ENCODE measurements around the gene FCGR1A. TPM values are rescaled to one million over a fixed set of nuclear protein-coding genes. Genes with fewer than 3 reads are reported as not detected.
A peak's percentile ranks its signal among the peaks of the same experiment; 100 is the strongest.
"Not testable (repeated sequence)": the region's sequence is repeated elsewhere in the genome, so short reads cannot be mapped to it uniquely, and the experiment has no call there.

Gene FCGR1A
- total RNA-seq, 2 experiments from 2014 or later: not detected

DNA sequence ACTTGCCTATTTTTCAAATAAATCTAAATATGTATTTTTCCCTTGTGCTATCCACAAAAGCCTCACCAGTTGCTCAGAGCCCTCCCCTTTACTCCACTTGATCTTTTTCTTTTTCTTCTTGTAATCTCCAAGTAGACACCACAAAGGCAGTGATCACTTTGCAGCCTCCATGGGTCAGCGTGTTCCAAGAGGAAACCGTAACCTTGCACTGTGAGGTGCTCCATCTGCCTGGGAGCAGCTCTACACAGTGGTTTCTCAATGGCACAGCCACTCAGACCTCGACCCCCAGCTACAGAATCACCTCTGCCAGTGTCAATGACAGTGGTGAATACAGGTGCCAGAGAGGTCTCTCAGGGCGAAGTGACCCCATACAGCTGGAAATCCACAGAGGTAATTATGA, 1.4 kb downstream of the FCGR1A start:
- H3K4me1 Mint-ChIP-seq (ENCODE audit: low read depth); H3K27me3 Mint-ChIP-seq (ENCODE audit: low read depth); H3K36me3 Mint-ChIP-seq (ENCODE audit: low read depth); H3K27ac Mint-ChIP-seq; DNase-seq; CTCF ChIA-PET; ATAC-seq; POLR2A ChIA-PET; H3K4me3 Mint-ChIP-seq; H3K9me3 Mint-ChIP-seq (ENCODE audit: insufficient read depth): not testable (repeated sequence)

DNA sequence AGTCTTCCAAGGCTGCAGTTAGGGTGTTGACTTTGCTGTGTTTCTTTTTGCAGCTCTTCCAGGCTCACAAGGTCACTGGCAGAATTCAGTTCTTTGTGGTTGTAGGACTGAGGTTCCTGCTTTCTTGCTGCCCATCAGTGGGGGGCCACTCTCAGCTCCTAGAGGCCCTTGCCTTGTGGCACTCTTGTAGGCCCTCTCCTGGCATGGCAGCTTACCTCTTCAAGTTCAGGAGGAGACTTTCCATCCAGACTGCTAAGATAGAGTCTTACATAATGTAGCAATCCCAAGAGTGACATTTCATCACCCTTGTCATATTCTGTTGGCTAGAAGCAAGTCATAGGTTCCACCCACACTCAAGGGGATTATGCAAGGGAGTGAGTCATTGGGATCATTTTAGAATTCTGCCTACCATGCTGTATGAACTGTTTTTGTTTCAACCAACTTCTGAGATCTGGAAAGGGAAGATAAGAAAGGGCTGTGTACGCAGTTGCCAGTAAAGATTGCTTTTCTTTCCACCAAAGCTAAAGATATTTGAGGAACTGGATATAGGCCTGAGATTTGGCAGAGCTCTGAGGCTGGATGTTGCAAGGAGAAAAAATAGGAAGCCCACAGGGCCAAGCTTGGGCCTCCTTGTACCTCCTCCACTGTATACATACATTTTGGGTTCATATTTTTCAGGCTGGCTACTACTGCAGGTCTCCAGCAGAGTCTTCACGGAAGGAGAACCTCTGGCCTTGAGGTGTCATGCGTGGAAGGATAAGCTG, 5.4 kb downstream of the FCGR1A start:
- H3K4me1 Mint-ChIP-seq (ENCODE audit: low read depth); H3K36me3 Mint-ChIP-seq (ENCODE audit: low read depth); ATAC-seq; DNase-seq; CTCF ChIA-PET; H3K9me3 Mint-ChIP-seq (ENCODE audit: insufficient read depth); POLR2A ChIA-PET; H3K27me3 Mint-ChIP-seq (ENCODE audit: low read depth); H3K27ac Mint-ChIP-seq; H3K4me3 Mint-ChIP-seq: not testable (repeated sequence)

DNA sequence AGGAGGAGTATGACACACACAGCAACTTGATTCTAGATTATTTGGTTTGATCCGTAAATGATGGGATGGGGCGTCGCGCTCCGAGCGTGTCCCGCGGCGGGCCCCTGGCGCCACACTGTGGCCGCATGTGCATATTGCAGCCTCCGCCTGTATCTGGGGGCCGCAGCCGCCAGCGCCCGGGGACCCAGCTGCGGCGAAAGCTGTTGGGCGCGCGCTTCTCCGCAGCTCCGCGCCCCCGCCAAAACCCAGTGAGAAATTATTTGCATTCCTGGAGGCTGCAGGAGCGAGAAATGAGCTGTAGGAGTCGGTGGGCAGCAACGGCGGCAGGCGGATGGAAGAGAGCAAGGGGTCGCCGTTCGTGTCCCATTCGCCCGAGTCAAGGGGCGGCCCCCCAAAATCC, 10.0 kb downstream of the FCGR1A start:
- H3K9me3 Mint-ChIP-seq (ENCODE audit: insufficient read depth); H3K27me3 Mint-ChIP-seq (ENCODE audit: low read depth); CTCF ChIA-PET; H3K36me3 Mint-ChIP-seq (ENCODE audit: low read depth); POLR2A ChIA-PET; H3K4me1 Mint-ChIP-seq (ENCODE audit: low read depth): not testable (repeated sequence)
- DNase-seq (peak; percentile 64), ATAC-seq (peak; percentile 86)
- Mint-ChIP-seq H3K4me3 (peak overlapping the region; percentile 99), H3K27ac (peak overlapping the region; percentile 99)

DNA sequence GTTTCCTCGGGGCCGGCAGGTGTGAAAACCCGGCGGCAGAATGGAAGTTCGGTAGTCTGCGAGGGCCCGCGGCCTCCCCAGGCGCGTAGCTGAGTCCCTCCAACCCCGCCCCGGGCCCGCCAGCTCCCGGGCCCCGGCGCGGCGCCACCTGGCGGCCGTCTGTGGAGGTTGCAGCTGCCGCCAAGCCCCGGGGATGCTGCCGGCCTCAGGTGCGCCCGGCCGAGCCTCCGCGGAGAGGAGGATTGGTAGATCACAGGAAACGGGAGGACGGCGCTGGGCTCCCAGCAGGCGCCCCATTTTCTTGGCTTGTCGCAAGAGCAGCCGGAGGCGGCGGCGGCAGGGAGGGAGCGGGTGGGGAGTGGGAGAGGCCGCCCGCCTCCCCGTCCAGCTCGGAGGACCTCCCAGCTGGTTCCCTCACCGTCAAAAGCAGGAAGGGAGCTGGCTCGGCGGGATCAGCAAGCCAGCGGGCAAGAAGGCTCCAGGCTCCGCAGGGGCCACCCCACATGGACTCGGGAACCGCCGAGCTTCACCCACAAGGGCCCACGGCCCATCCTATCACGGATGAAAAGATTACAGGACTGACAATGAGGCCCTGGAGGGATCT, 10.5 kb downstream of the FCGR1A start:
- H3K36me3 Mint-ChIP-seq (ENCODE audit: low read depth); H3K27ac Mint-ChIP-seq; H3K9me3 Mint-ChIP-seq (ENCODE audit: insufficient read depth): not testable (repeated sequence)

DNA sequence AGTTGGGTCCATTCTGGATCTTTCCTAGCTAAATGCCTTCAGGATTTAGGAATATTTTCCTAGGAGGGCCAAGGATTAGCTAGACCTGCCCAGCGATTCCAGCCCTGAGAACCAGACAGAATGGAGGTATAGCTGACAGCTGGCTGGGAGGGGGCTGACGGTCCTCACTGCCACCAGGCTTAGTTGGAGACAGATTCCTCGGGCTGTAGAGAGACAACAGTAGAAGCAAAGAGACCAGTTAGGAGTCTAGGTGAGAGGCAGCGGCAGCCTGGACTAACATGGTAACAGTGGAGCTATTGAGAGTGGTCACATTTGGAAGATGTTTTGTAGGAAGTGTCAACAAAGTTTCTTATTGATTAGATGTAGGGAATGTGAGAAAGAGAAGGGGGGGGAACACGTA, 11.4 kb downstream of the FCGR1A start:
- H3K36me3 Mint-ChIP-seq (ENCODE audit: low read depth); ATAC-seq; H3K27ac Mint-ChIP-seq; H3K4me1 Mint-ChIP-seq (ENCODE audit: low read depth); H3K27me3 Mint-ChIP-seq (ENCODE audit: low read depth); DNase-seq; H3K9me3 Mint-ChIP-seq (ENCODE audit: insufficient read depth); POLR2A ChIA-PET; CTCF ChIA-PET; H3K4me3 Mint-ChIP-seq: not testable (repeated sequence)

More for the DNA sequence above, 10.5 kb downstream of the FCGR1A start:
- H3K4me1 Mint-ChIP-seq (ENCODE audit: low read depth); POLR2A ChIA-PET; CTCF ChIA-PET; H3K27me3 Mint-ChIP-seq (ENCODE audit: low read depth): not testable (repeated sequence)
- ATAC-seq (peak; percentile 97), DNase-seq (peak; percentile 80)
- peak overlapping the region; percentile 70 for H3K4me3 Mint-ChIP-seq

DNA sequence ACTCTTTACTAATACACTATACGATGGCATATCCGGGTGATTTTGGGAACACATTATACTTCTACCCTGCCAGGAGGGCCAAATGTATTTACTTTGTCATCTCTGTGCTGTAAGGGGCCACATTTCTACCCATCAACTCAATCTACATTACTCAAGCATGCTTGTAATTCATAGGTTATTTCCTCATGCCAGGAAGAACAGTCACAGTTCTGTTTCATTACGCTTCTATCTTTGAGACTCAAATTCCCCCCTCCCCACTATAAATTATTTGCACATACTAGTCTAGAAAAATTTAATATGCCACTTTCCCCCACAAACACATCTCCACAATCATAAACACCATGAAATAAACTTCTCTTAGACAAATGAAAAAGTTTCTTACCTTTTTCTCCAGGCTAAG, 19.1 kb downstream of the FCGR1A start:
- CTCF ChIA-PET; H3K4me1 Mint-ChIP-seq (ENCODE audit: low read depth); H3K27ac Mint-ChIP-seq; H3K27me3 Mint-ChIP-seq (ENCODE audit: low read depth); H3K4me3 Mint-ChIP-seq; POLR2A ChIA-PET; DNase-seq; H3K9me3 Mint-ChIP-seq (ENCODE audit: insufficient read depth); H3K36me3 Mint-ChIP-seq (ENCODE audit: low read depth); ATAC-seq: not testable (repeated sequence)

DNA sequence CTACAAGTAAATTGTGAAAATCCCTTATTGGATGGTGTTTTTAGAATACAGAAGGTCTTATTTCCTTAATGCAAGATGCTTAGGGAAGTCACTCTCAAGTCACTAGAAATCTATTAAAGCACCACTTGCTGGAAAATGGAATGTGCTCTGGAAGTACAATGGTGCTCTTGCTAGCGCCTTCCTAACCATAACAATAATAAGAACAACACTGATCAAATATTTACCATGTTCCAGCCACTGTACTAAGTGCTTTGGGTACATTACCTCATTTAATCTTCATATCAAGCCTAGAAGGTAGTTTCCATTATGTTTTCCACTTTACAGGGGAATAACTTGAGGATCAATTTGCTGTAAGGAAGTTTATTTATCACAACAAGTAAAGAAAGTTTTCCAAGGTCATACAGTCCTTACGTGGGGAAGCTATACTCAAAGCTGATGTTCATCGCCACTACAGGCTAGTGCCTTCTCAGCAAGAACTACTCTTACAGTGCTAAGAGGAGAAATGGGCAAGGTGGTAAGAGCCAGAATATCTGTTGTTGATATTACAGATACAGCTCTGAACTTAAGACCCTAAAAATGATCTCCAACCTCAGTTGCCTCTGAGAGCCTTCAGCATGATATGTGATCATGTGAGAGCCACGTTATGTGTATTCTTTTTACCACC, 22.1 kb downstream of the FCGR1A start:
- H3K4me3 Mint-ChIP-seq; H3K4me1 Mint-ChIP-seq (ENCODE audit: low read depth); H3K9me3 Mint-ChIP-seq (ENCODE audit: insufficient read depth); H3K36me3 Mint-ChIP-seq (ENCODE audit: low read depth); POLR2A ChIA-PET; H3K27me3 Mint-ChIP-seq (ENCODE audit: low read depth); CTCF ChIA-PET; H3K27ac Mint-ChIP-seq; DNase-seq; ATAC-seq: not testable (repeated sequence)

DNA sequence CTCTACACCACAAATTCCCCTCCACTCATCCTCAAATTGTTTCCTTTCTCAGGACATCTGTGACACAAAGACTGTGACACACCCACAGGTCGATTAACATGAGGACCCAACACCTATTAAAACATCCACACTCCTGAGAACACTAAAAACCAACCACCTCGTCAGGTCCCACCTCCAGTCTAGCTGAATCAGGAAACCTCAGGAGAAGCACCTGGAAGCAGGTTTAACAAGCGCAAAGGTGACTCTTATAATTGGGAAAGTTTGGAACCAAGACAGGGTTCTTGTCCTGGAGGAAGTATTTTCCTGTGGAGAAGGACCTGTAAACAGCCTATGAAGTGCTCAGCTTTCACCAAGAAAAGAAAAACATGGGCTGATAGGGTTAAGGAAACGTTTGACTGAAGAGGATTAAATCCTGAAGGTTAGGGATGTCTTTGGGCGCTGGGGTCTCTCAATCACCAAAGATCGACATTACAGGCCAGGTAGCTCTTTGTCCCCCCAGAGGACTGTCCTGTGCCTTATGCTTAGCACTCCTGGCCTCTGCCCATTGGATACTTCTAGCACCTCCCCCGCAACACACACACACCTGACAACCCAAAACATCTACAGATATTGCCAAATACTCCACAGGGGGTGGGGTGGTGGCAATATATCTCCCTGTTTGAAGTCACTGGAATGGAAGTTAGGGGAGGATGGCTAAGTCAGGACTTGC, 28.4 kb downstream of the FCGR1A start:
- DNase-seq (peak; percentile 40), ATAC-seq (peak; percentile 10)
- H3K9me3 Mint-ChIP-seq (ENCODE audit: insufficient read depth); CTCF ChIA-PET; POLR2A ChIA-PET; H3K36me3 Mint-ChIP-seq (ENCODE audit: low read depth); H3K27me3 Mint-ChIP-seq (ENCODE audit: low read depth): not testable (repeated sequence)
- Mint-ChIP-seq H3K4me1 (ENCODE audit: low read depth) (peaks cover 10% of the 10 kb centered on the region), H3K27ac (peak overlapping the region; percentile 60), H3K4me3 (peak overlapping the region; percentile 67)

DNA sequence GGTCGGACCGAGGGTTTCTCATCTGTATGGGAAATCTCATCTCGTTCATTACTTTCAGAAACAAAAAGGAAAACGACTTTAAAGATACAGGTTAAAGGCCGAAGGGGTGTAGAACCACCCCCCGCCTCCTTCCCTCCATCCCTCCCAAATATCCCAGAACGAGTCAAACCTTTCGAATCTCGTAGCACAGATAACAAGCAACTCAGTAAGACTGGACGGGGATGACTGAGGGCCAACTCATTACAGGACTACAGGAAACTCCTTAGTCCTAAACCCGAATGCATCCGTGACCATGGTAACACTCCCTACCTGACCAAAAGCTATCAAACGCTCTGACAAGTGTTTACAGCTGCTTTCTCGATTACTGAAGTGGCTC, 29.0 kb downstream of the FCGR1A start:
- H3K4me3 Mint-ChIP-seq: peak overlapping the region; percentile 90
- peaks cover 10% of the 10 kb centered on the region for H3K4me1 Mint-ChIP-seq (ENCODE audit: low read depth)
- H3K27me3 Mint-ChIP-seq (ENCODE audit: low read depth); CTCF ChIA-PET; H3K9me3 Mint-ChIP-seq (ENCODE audit: insufficient read depth); H3K36me3 Mint-ChIP-seq (ENCODE audit: low read depth): not testable (repeated sequence)
- POLR2A ChIA-PET: interaction anchor here (1.5 to 2.3 kb wide), 3 partner anchors 32 to 76 kb away, joined by 5 to 17 read pairs (median 7); a partner anchor contains a TSS
- ATAC-seq (peak; percentile 32), DNase-seq (peak; percentile 33)
- H3K27ac Mint-ChIP-seq: peak overlapping the region; percentile 99

DNA sequence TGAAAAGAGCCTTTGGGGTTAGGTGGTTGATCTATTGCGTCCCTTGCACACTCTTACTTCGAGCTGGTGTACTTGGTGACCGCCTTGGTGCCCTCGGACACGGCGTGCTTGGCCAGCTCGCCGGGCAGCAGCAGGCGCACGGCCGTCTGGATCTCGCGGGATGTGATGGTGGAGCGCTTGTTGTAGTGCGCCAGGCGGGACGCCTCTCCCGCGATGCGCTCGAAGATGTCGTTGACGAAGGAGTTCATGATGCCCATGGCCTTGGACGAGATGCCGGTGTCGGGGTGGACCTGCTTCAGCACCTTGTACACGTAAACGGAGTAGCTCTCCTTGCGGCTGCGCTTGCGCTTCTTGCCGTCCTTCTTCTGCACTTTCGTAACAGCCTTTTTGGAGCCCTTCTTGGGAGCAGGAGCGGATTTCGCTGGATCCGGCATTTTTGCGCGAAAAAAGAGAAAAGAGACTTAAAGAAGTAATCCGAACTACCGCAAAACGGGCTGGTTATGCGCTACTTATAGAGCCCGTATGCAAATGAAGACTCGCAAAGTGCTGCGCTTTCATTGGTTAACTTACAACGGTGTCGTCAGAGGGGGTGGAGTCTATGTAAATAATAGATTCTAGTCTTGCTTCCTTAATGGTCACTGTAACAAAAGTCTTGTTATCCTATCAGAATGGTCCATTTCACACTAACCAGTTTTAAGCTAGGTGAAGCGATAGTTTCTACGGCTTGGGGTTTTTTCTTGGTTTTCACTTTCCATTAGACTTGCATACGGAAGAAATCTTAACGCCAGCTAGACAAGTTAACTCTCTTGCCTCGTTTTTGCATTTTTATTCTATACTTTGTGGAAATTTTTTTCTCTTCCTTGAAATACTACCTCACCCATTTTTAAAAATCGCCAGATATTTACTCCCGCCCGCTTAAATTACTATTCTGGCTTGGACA, 29.7 kb downstream of the FCGR1A start:
- H3K9me3 Mint-ChIP-seq (ENCODE audit: insufficient read depth); H3K36me3 Mint-ChIP-seq (ENCODE audit: low read depth); CTCF ChIA-PET: not testable (repeated sequence)

More for the DNA sequence above, 29.7 kb downstream of the FCGR1A start:
- ATAC-seq (peak; percentile 81), DNase-seq (peak; percentile 92)
- peaks cover 10% of the 10 kb centered on the region for H3K4me1 Mint-ChIP-seq (ENCODE audit: low read depth)
- POLR2A ChIA-PET: interaction anchor here (1.2 to 2.3 kb wide), 4 partner anchors 31 to 75 kb away, joined by 5 to 17 read pairs (median 6); a partner anchor contains a TSS
- H3K4me3 Mint-ChIP-seq: peak overlapping the region; percentile 90
- not testable (repeated sequence) for H3K27me3 Mint-ChIP-seq (ENCODE audit: low read depth)
- H3K27ac Mint-ChIP-seq: peak overlapping the region; percentile 99

Data from activated CD8-positive, alpha-beta T cell treated with anti-CD3 and anti-CD28 coated beads, Interleukin-2, amount 10 ng/mL, durations not matched to agents 7 days and 5 days (primary cell).